Measurements from ENCODE around the gene C2orf68. TPM values are rescaled to one million over a fixed set of nuclear protein-coding genes. Genes with fewer than 3 reads are reported as not detected.

The C2orf68 gene
- total and polyA plus RNA-seq, 4 donors, result 7.6 to 20.9 (median 11.6) TPM

DNA sequence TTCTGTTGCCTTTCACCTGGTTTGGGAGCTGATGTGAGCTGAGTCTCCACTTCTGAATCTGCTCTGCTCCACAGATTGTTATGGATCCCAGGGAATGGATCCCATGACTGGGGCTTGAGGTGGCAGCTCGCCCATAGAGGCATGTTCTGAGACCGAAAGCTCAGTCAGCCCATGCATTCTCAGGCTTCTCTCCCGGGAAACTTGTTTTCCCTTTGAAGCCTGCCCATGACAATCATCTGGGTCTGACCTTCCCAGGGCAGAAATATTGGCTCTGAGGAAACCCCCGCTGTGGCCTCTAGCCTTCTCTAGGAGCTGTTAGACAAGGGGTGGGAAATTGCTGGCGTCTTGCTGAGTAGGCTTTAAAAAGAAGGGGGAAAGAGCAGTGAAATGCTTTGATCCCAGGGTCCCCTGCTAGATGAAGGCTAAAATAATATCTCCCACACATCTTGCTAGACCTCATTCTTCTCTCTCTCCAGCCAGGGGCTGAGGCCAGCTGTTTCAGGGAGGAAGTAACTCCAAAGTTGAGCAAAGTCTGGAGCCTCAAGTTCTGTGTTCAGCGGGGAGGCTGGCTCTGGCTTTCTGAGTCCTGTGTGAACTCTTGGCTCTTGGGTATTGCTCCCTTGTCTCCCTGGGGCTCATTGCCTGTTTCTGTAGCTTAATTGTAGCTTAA is 32.5 kb downstream of the C2orf68 start:
- 69% methylated on average over 6 of the region's 6 CpGs for WGBS
- Histone ChIP-seq H3K27ac (ENCODE audit: low read depth in 1 of 2, low read length in 2 of 2) (peak overlapping the region; percentile 87 to 91), H3K27me3 (ENCODE audit: control insufficient read depth in 4 of 4, insufficient read depth in 4 of 4, low read length in 3 of 4) (no peaks in the 10 kb centered on the region), H3K4me3 (ENCODE audit: low read depth in 1 of 3, low read length in 3 of 3) (no peak overlapping the region), H3K4me1 (ENCODE audit: control insufficient read depth in 4 of 4, insufficient read depth in 4 of 4, low read length in 3 of 4) (peaks cover 5 to 33% (median 20%) of the 10 kb centered on the region in 4 donors), H3K9me3 (ENCODE audit: control insufficient read depth in 4 of 4, low read length in 3 of 4) (no peaks in the 10 kb centered on the region), H3K36me3 (ENCODE audit: control insufficient read depth in 4 of 4, insufficient read depth in 3 of 4, low read depth in 1 of 4, low read length in 3 of 4) (peaks cover 0 to 7% (median 2%) of the 10 kb centered on the region in 4 donors), H3K9ac (ENCODE audit: low read depth in 1 of 2, low read length in 2 of 2) (peak overlapping the region in 1 of 2 donors; percentile 21)
- DNase-seq (ENCODE audit: low spot score), result no peak
- TF ChIP-seq, protein P1, sequence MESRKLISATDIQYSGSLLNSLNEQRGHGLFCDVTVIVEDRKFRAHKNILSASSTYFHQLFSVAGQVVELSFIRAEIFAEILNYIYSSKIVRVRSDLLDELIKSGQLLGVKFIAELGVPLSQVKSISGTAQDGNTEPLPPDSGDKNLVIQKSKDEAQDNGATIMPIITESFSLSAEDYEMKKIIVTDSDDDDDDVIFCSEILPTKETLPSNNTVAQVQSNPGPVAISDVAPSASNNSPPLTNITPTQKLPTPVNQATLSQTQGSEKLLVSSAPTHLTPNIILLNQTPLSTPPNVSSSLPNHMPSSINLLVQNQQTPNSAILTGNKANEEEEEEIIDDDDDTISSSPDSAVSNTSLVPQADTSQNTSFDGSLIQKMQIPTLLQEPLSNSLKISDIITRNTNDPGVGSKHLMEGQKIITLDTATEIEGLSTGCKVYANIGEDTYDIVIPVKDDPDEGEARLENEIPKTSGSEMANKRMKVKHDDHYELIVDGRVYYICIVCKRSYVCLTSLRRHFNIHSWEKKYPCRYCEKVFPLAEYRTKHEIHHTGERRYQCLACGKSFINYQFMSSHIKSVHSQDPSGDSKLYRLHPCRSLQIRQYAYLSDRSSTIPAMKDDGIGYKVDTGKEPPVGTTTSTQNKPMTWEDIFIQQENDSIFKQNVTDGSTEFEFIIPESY (IDR thresholded peaks at IDR 0.05), result no peak
- TF ChIP-seq HNF4A (conservative IDR thresholded peaks at IDR 0.05) (no peak), HNF4G (IDR thresholded peaks at IDR 0.05) (no peak), RAD21 (IDR thresholded peaks at IDR 0.05) (no peak), FOXA1 (IDR thresholded peaks at IDR 0.05) (no peak), FOXA2 (IDR thresholded peaks at IDR 0.05) (no peak), RXRA (IDR thresholded peaks at IDR 0.05) (no peak), SP1 (IDR thresholded peaks at IDR 0.05) (no peak), EGR1 (IDR thresholded peaks at IDR 0.05; ENCODE audit: low read depth in 2 of 2) (no peak)
- TF ChIP-seq, protein P2, sequence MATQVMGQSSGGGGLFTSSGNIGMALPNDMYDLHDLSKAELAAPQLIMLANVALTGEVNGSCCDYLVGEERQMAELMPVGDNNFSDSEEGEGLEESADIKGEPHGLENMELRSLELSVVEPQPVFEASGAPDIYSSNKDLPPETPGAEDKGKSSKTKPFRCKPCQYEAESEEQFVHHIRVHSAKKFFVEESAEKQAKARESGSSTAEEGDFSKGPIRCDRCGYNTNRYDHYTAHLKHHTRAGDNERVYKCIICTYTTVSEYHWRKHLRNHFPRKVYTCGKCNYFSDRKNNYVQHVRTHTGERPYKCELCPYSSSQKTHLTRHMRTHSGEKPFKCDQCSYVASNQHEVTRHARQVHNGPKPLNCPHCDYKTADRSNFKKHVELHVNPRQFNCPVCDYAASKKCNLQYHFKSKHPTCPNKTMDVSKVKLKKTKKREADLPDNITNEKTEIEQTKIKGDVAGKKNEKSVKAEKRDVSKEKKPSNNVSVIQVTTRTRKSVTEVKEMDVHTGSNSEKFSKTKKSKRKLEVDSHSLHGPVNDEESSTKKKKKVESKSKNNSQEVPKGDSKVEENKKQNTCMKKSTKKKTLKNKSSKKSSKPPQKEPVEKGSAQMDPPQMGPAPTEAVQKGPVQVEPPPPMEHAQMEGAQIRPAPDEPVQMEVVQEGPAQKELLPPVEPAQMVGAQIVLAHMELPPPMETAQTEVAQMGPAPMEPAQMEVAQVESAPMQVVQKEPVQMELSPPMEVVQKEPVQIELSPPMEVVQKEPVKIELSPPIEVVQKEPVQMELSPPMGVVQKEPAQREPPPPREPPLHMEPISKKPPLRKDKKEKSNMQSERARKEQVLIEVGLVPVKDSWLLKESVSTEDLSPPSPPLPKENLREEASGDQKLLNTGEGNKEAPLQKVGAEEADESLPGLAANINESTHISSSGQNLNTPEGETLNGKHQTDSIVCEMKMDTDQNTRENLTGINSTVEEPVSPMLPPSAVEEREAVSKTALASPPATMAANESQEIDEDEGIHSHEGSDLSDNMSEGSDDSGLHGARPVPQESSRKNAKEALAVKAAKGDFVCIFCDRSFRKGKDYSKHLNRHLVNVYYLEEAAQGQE (IDR thresholded peaks at IDR 0.05), result no peak
- TF ChIP-seq, protein P3, sequence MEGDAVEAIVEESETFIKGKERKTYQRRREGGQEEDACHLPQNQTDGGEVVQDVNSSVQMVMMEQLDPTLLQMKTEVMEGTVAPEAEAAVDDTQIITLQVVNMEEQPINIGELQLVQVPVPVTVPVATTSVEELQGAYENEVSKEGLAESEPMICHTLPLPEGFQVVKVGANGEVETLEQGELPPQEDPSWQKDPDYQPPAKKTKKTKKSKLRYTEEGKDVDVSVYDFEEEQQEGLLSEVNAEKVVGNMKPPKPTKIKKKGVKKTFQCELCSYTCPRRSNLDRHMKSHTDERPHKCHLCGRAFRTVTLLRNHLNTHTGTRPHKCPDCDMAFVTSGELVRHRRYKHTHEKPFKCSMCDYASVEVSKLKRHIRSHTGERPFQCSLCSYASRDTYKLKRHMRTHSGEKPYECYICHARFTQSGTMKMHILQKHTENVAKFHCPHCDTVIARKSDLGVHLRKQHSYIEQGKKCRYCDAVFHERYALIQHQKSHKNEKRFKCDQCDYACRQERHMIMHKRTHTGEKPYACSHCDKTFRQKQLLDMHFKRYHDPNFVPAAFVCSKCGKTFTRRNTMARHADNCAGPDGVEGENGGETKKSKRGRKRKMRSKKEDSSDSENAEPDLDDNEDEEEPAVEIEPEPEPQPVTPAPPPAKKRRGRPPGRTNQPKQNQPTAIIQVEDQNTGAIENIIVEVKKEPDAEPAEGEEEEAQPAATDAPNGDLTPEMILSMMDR (IDR thresholded peaks at IDR 0.05; ENCODE audit: low read depth, low read length, missing input control), result no peak

DNA sequence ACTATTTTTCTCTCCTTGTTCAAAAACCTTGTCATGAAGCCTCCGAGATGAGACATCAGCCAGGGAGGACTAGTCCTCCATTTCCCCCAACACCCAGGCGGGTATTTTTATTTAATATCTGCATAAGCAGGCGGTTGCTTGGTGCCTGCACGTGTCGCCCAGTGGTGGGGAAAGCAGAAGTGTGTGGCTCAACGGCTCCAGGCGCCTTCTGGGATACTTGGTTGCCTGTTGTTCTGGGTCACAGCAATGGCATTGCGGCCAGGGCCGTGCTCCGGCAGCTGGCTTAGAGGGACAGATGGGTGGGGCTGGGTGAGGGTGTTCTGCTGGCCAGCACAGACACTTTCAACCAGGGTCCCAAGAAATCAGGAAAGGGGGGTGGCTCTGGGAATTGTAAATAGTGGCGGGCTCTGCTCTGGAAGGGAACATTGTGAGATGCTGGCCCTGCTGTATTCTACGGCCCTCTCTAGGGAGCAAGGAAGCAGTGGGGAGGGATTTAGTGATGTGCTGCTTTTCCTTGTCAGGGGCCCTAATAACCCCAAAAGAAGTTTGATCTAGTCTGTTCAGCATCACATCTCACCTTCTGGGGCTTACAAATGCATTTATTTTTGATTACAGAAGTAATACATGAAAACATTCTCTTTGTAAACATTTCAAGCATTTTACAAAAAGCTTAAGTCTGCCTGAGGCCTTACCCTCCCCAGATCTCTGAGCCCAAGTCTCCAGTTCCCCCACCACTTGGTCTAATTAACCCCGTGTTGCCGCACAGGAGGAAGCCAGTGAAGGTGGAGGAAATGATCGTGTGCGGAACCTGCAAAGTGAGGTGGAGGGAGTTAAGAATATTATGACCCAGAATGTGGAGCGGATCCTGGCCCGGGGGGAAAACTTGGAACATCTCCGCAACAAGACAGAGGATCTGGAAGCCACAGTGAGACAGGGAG is 33.4 kb downstream of the C2orf68 start:
- Histone ChIP-seq H3K36me3 (ENCODE audit: control insufficient read depth in 4 of 4, insufficient read depth in 3 of 4, low read depth in 1 of 4, low read length in 3 of 4) (peaks cover 0 to 7% (median 2%) of the 10 kb centered on the region in 4 donors), H3K4me3 (ENCODE audit: low read depth in 1 of 3, low read length in 3 of 3) (peak overlapping the region; percentile 70 to 89 (median 87)), H3K27me3 (ENCODE audit: control insufficient read depth in 4 of 4, insufficient read depth in 4 of 4, low read length in 3 of 4) (no peaks in the 10 kb centered on the region), H3K9ac (ENCODE audit: low read depth in 1 of 2, low read length in 2 of 2) (peak overlapping the region; percentile 92 to 94), H3K9me3 (ENCODE audit: control insufficient read depth in 4 of 4, low read length in 3 of 4) (no peaks in the 10 kb centered on the region), H3K27ac (ENCODE audit: low read depth in 1 of 2, low read length in 2 of 2) (peak overlapping the region; percentile 87 to 91), H3K4me1 (ENCODE audit: control insufficient read depth in 4 of 4, insufficient read depth in 4 of 4, low read length in 3 of 4) (peaks cover 5 to 26% (median 14%) of the 10 kb centered on the region in 4 donors)
- TF ChIP-seq RAD21 (IDR thresholded peaks at IDR 0.05) (peak in 1 of 2 donors; percentile 0), HNF4A (conservative IDR thresholded peaks at IDR 0.05) (no peak)
- DNase-seq (ENCODE audit: low spot score), result no peak
- 40% methylated on average over 19 of the region's 19 CpGs for WGBS

All from liver (tissue), 9 donors.